ENCODE measurements around the gene TRAPPC1. TPM values are rescaled to one million over a fixed set of nuclear protein-coding genes. Genes with fewer than 3 reads are reported as not detected.

The TRAPPC1 gene
- total RNA-seq, 1 experiment from 2014 or later = 87.8 TPM

DNA sequence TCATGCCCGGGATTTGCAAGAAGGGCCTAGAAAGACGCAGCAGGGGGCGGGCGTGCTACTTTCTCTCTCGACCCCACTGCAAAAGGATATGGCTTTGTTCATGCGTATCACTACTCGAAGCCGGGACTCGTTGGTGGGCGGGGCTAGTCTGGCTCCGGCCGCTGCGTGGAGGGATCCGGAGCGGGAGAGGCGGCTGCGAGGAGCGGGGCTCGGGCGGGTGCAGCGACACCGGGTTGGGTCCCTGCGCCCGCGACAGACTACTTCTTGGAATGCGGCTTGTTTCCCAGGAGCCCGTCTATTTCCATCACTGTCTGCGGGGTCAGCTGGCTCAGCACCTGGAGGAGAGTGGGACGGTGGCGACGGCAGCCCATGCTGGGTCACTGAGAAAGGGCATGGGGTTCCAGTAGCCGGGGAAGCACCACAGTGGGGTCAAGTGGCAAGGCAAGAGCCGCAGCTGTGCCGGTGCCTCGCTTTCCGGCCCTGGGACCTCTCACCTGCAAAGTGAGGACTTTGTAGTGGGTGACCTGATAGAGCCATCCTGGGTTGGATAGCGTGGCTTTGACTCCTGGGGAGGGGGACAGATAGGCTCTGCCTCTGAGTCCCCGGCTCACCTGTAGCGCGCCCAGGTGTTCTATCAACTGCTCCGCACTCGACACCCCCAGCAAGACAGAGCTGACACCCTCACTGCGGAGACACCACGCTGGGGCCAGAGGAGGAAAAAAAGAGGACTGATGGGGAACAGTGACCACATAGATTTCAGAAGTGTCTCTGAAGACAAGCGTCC is 8.7 kb downstream of the TRAPPC1 start:
- TF ChIP-seq, protein P1, sequence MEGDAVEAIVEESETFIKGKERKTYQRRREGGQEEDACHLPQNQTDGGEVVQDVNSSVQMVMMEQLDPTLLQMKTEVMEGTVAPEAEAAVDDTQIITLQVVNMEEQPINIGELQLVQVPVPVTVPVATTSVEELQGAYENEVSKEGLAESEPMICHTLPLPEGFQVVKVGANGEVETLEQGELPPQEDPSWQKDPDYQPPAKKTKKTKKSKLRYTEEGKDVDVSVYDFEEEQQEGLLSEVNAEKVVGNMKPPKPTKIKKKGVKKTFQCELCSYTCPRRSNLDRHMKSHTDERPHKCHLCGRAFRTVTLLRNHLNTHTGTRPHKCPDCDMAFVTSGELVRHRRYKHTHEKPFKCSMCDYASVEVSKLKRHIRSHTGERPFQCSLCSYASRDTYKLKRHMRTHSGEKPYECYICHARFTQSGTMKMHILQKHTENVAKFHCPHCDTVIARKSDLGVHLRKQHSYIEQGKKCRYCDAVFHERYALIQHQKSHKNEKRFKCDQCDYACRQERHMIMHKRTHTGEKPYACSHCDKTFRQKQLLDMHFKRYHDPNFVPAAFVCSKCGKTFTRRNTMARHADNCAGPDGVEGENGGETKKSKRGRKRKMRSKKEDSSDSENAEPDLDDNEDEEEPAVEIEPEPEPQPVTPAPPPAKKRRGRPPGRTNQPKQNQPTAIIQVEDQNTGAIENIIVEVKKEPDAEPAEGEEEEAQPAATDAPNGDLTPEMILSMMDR (IDR thresholded peaks at IDR 0.05; ENCODE audit: unreplicated experiment) = no peak
- Mint-ChIP-seq H3K4me1 (ENCODE audit: low read depth, unreplicated experiment) (no peaks in the 10 kb centered on the region), H3K27ac (ENCODE audit: unreplicated experiment) (no peak overlapping the region), H3K4me3 (ENCODE audit: low read depth, unreplicated experiment) (peak overlapping the region; percentile 28), H3K36me3 (ENCODE audit: insufficient read depth, unreplicated experiment) (no peaks in the 10 kb centered on the region), H3K9me3 (ENCODE audit: low read depth, unreplicated experiment) (no peaks in the 10 kb centered on the region), H3K27me3 (ENCODE audit: unreplicated experiment) (no peaks in the 10 kb centered on the region)
- peak; percentile 13 for DNase-seq
- BruUV-seq (replicated peaks) = no TSS peak
- CTCF ChIA-PET = no interaction called here
- intact Hi-C loops (cut with micrococcal nuclease; ENCODE audit: unreplicated experiment) = no loop called here

DNA sequence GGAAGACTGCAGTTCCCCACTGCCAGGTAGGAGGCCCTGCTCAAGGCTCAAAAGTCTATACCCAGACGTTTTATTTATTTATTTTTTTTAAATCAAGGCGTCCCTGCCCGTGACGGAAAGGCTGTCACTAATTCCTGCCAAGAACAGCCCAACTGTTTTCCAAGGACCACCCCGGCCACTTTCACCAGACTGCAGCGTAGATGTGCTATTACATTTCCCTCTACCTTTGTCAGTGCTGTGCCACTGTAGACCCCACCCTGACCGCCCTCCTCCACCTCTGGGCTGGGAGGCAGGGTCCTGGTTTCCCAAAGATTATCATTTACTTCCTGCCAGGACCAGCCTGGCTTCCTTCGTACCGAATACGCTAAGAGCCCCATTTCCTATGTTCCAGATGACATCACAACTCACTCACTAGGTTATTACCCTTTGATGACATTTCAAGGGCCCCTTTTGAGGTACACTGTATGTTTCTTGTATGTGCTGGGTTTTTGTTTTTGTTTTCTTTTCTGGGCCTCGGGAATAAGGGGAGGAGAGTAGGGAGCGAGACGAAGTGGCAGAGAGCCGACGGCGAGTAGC is 9.4 kb downstream of the TRAPPC1 start:
- BruUV-seq (replicated peaks) = no TSS peak
- peak overlapping the region; percentile 28 for H3K4me3 Mint-ChIP-seq (ENCODE audit: low read depth, unreplicated experiment)

DNA sequence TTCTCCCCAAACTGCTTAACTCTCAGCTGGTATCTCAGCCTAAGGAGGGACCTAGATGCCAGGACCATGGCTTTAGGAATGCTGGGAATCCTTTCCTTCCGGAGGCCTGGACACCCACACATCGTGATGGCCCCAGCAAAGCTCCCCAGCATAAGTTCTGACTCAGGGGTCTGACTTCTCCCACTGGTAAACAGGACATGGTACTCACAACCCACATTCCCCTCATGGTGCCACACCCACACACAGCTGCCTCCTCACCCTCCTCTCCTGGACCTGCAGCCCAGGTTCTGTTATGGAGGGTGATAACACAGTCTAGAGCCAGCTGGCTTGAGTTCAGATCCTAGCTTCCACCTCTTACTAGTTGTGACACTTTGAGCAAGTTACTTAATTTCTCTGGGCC is 14.9 kb downstream of the TRAPPC1 start:
- Mint-ChIP-seq H3K4me3 (ENCODE audit: low read depth, unreplicated experiment) (peak overlapping the region; percentile 66), H3K27ac (ENCODE audit: unreplicated experiment) (peak overlapping the region; percentile 60), H3K4me1 (ENCODE audit: low read depth, unreplicated experiment) (no peaks in the 10 kb centered on the region), H3K9me3 (ENCODE audit: low read depth, unreplicated experiment) (no peaks in the 10 kb centered on the region), H3K27me3 (ENCODE audit: unreplicated experiment) (no peaks in the 10 kb centered on the region), H3K36me3 (ENCODE audit: insufficient read depth, unreplicated experiment) (peaks cover 25% of the 10 kb centered on the region)
- no TSS peak for BruUV-seq (replicated peaks)
- intact Hi-C loops (cut with micrococcal nuclease; ENCODE audit: unreplicated experiment) = loop anchor here (10.0 kb wide), 1 partner anchor 128 kb away; no protein-coding TSS in a partner anchor
- CTCF ChIA-PET = interaction anchor here (0.7 kb wide), 1 partner anchor 84 kb away, joined by 3 read pairs; no protein-coding TSS in a partner anchor
- DNase-seq = no peak
- TF ChIP-seq, protein P1 (IDR thresholded peaks at IDR 0.05; ENCODE audit: unreplicated experiment) = no peak

More for the DNA sequence above, 9.4 kb downstream of the TRAPPC1 start:
- CTCF ChIA-PET = no interaction called here
- intact Hi-C loops (cut with micrococcal nuclease; ENCODE audit: unreplicated experiment) = no loop called here
- no peak for DNase-seq
- Mint-ChIP-seq H3K9me3 (ENCODE audit: low read depth, unreplicated experiment) (no peaks in the 10 kb centered on the region), H3K4me1 (ENCODE audit: low read depth, unreplicated experiment) (no peaks in the 10 kb centered on the region), H3K36me3 (ENCODE audit: insufficient read depth, unreplicated experiment) (no peaks in the 10 kb centered on the region), H3K27ac (ENCODE audit: unreplicated experiment) (no peak overlapping the region), H3K27me3 (ENCODE audit: unreplicated experiment) (no peaks in the 10 kb centered on the region)
- TF ChIP-seq, protein P1 (IDR thresholded peaks at IDR 0.05; ENCODE audit: unreplicated experiment) = no peak

DNA sequence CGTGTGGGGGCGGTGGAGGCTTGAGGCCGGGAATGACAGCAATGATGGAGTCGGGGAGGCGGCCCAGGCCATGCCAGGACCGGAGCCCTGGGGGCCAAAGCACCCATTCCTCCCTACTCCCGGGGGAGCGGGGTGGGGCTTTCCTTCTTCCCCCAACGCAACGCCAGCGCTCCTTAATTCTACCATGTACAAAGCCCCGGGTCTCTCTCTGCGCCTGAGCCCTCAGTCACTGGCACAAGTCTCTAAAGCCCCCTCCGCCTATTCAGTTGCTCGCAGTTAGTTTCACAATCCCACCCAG is 15.4 kb downstream of the TRAPPC1 start:
- Mint-ChIP-seq H3K27me3 (ENCODE audit: unreplicated experiment) (no peaks in the 10 kb centered on the region), H3K27ac (ENCODE audit: unreplicated experiment) (peak overlapping the region; percentile 60), H3K36me3 (ENCODE audit: insufficient read depth, unreplicated experiment) (peaks cover 25% of the 10 kb centered on the region), H3K4me3 (ENCODE audit: low read depth, unreplicated experiment) (peak overlapping the region; percentile 66), H3K9me3 (ENCODE audit: low read depth, unreplicated experiment) (no peaks in the 10 kb centered on the region), H3K4me1 (ENCODE audit: low read depth, unreplicated experiment) (no peaks in the 10 kb centered on the region)
- TF ChIP-seq, protein P1 (IDR thresholded peaks at IDR 0.05; ENCODE audit: unreplicated experiment) = no peak
- no TSS peak for BruUV-seq (replicated peaks)
- intact Hi-C loops (cut with micrococcal nuclease; ENCODE audit: unreplicated experiment) = loop anchor here (10.0 kb wide), 1 partner anchor 128 kb away; no protein-coding TSS in a partner anchor
- DNase-seq = no peak
- CTCF ChIA-PET = interaction anchor here (0.9 to 1.4 kb wide), 2 partner anchors 125 to 141 kb away, joined by 5 to 7 read pairs; no protein-coding TSS in a partner anchor
